ENCODE measurements around the gene KIF6. TPM values are rescaled to one million over a fixed set of nuclear protein-coding genes. Genes with fewer than 3 reads are reported as not detected.
"Not testable (repeated sequence)": the region's sequence is repeated elsewhere in the genome, so short reads cannot be mapped to it uniquely, and the experiment has no call there.

Gene KIF6
- total RNA-seq, 1 donor from 2014 or later: 1.3 TPM

GRCh38 chr6:39731565-39731964 lies 6.4 kb upstream of the KIF6 start:
- Mint-ChIP-seq H3K27ac (ENCODE audit: unreplicated experiment) (no peak overlapping the region), H3K9me3 (ENCODE audit: unreplicated experiment) (no peaks in the 10 kb centered on the region), H3K4me1 (ENCODE audit: unreplicated experiment) (peaks cover 14% of the 10 kb centered on the region), H3K27me3 (ENCODE audit: unreplicated experiment) (no peaks in the 10 kb centered on the region), H3K36me3 (ENCODE audit: unreplicated experiment) (no peaks in the 10 kb centered on the region), H3K4me3 (ENCODE audit: unreplicated experiment) (no peak overlapping the region)
- peak; percentile 21 for TF ChIP-seq CTCF (IDR thresholded peaks at IDR 0.05)
- DNase-seq (ENCODE audit: extremely low spot score, unreplicated experiment): no peak

DNA sequence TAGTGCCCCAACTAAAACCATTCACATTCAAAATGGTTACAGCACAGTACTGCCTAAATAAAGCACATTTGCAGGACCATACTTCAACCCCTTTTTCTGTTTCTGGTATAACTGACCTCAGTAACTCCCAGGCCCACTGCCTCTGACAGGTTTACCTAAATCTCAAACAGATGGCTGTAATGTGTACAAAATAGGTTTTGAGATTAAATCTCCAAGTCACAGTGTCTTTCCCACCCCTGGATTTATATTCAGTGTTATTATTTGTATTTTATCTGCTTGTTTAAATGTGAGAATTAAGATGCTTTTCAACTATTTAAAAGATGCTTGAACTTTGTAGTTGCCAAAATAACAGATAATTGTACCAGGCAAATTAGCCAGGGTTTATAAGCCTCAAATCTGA lies 4.7 kb upstream of the KIF6 start:
- H3K4me1 Mint-ChIP-seq (ENCODE audit: unreplicated experiment): peaks cover 22% of the 10 kb centered on the region
- no peak for TF ChIP-seq CTCF (IDR thresholded peaks at IDR 0.05)
- DNase-seq (ENCODE audit: extremely low spot score, unreplicated experiment): no peak
- H3K27ac Mint-ChIP-seq (ENCODE audit: unreplicated experiment): no peak overlapping the region
- no peaks in the 10 kb centered on the region for H3K27me3 Mint-ChIP-seq (ENCODE audit: unreplicated experiment)
- H3K36me3 Mint-ChIP-seq (ENCODE audit: unreplicated experiment): no peaks in the 10 kb centered on the region
- no peak overlapping the region for H3K4me3 Mint-ChIP-seq (ENCODE audit: unreplicated experiment)
- H3K9me3 Mint-ChIP-seq (ENCODE audit: unreplicated experiment): no peaks in the 10 kb centered on the region

GRCh38 chr6:39725632-39725997 lies 407 bp upstream of the KIF6 start:
- DNase-seq (ENCODE audit: extremely low spot score, unreplicated experiment): no peak
- H3K27ac Mint-ChIP-seq (ENCODE audit: unreplicated experiment): peak overlapping the region; percentile 38
- no peaks in the 10 kb centered on the region for H3K9me3 Mint-ChIP-seq (ENCODE audit: unreplicated experiment)
- H3K4me3 Mint-ChIP-seq (ENCODE audit: unreplicated experiment): peak overlapping the region; percentile 97
- peaks cover 11% of the 10 kb centered on the region for H3K4me1 Mint-ChIP-seq (ENCODE audit: unreplicated experiment)
- no peaks in the 10 kb centered on the region for H3K36me3 Mint-ChIP-seq (ENCODE audit: unreplicated experiment)
- no peak for TF ChIP-seq CTCF (IDR thresholded peaks at IDR 0.05)
- H3K27me3 Mint-ChIP-seq (ENCODE audit: unreplicated experiment): no peaks in the 10 kb centered on the region

DNA sequence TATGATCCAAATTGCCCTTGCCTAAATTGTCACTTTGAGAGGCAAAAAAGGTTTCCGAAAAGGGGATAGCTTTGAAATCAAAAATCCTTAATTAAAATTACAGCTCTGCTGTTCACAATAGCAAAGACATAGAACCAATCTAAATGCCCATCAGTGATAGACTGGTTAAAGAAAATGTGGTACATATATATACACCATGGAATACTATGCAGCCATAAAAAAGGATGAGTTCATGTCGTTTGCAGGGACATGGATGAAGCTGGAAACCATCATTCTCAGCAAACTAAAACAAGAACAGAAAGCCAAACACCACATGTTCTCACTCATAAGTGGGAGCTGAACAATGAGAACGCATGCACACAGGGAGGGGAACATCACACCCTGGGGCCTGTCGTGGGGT lies 1.9 kb downstream of the KIF6 start:
- not testable (repeated sequence) for H3K4me3 Mint-ChIP-seq (ENCODE audit: unreplicated experiment); H3K9me3 Mint-ChIP-seq (ENCODE audit: unreplicated experiment); H3K27me3 Mint-ChIP-seq (ENCODE audit: unreplicated experiment)

GRCh38 chr6:39714802-39715201 lies 10.4 kb downstream of the KIF6 start:
- no peaks in the 10 kb centered on the region for H3K27me3 Mint-ChIP-seq (ENCODE audit: unreplicated experiment)
- TF ChIP-seq CTCF (IDR thresholded peaks at IDR 0.05): no peak
- no peak overlapping the region for H3K27ac Mint-ChIP-seq (ENCODE audit: unreplicated experiment)
- H3K4me3 Mint-ChIP-seq (ENCODE audit: unreplicated experiment): no peak overlapping the region
- H3K9me3 Mint-ChIP-seq (ENCODE audit: unreplicated experiment): no peaks in the 10 kb centered on the region
- H3K36me3 Mint-ChIP-seq (ENCODE audit: unreplicated experiment): no peaks in the 10 kb centered on the region
- DNase-seq (ENCODE audit: extremely low spot score, unreplicated experiment): no peak
- peaks cover 8% of the 10 kb centered on the region for H3K4me1 Mint-ChIP-seq (ENCODE audit: unreplicated experiment)

More for the DNA sequence above, 1.9 kb downstream of the KIF6 start:
- DNase-seq (ENCODE audit: extremely low spot score, unreplicated experiment); H3K27ac Mint-ChIP-seq (ENCODE audit: unreplicated experiment); H3K36me3 Mint-ChIP-seq (ENCODE audit: unreplicated experiment): not testable (repeated sequence)
- peaks cover 11% of the 10 kb centered on the region for H3K4me1 Mint-ChIP-seq (ENCODE audit: unreplicated experiment)

Measured in osteocyte (in vitro differentiated cells).